A549 (cell line): ENCODE data around the gene TMEM106C. TPM values are rescaled to one million over a fixed set of nuclear protein-coding genes. Genes with fewer than 3 reads are reported as not detected.

ENCODE experiments used
- ATAC-seq, 2 experiments: fragments of 200-7000 bp in 1 of 2; fragments of >200 bp in 1 of 2; cut with Nextera tagmentation in 1 of 2; cut with Tn5 transposase in 1 of 2; 3 replicates each; pipeline versions ENCODE4 v1.8.0 to v1.9.1; 2018 to 2020; ENCODE audit warnings: mild to moderate bottlenecking in 1 of 2, moderate library complexity in 1 of 2
- CTCF ChIA-PET: fragments of 300-600 bp; sonication (Branson Sonifier 250); formaldehyde crosslinking; extraction: SDS; loops from one replicate; lab custom pipeline; 2021; ENCODE audit warnings: antibody characterized with exemption, inconsistent platforms; lab: Yijun Ruan, JAX
- POLR2A ChIA-PET: fragments of 350-600 bp; formaldehyde crosslinking; extraction: SDS; loops from one replicate; lab custom pipeline; 2021; ENCODE audit warnings: antibody characterized with exemption, inconsistent platforms; lab: Yijun Ruan, JAX
- DNase-seq, 2 experiments: peaks; one replicate each; pipeline versions ENCODE4 v3.0.0 to v3.0.0-alpha.2; 2011 to 2016; ENCODE audit warnings: low read depth in 1 of 2, low spot score in 1 of 2
- FAIRE-seq: peaks from 2 replicates; lab custom pipeline; 2011; peaks lifted over from hg19 to GRCh38; lab: Jason Lieb, UNC
- H3K27ac ChIP-seq, 2 experiments: fragments of >200 bp; sonication (Bioruptor Twin); formaldehyde crosslinking; 3 replicates each; pipeline ENCODE4 v1.5.1; 2016 to 2017
- H3K4me1 ChIP-seq: fragments of >200 bp; sonication (Bioruptor Twin); formaldehyde crosslinking; 3 replicates; pipeline ENCODE4 v1.6.1; 2016
- H3K4me2 ChIP-seq: fragments of >200 bp; sonication (Bioruptor Twin); formaldehyde crosslinking; 3 replicates; pipeline ENCODE4 v1.6.1; 2016
- H3K4me3 ChIP-seq: fragments of >200 bp; sonication (Bioruptor Twin); formaldehyde crosslinking; 3 replicates; pipeline ENCODE4 v1.5.1; 2016
- H3K9me3 ChIP-seq: fragments of >200 bp; sonication (Bioruptor Twin); formaldehyde crosslinking; 3 replicates; pipeline ENCODE4 v1.6.1; 2016
- BHLHE40 ChIP-seq: IDR thresholded peaks from 2 replicates; pipeline ENCODE4 v1.6.1; 2012; ENCODE audit warnings: low read depth, low read length, inconsistent platforms
- CHD2 ChIP-seq: fragments of 150-350 bp; IDR thresholded peaks from 2 replicates; pipeline ENCODE4 v1.6.1; 2014; ENCODE audit warnings: low read length; ENCODE audit not compliant: partially characterized antibody
- EHF ChIP-seq: fragments of 250-450 bp; sonication (Bioruptor Pico); IDR thresholded peaks from 2 replicates; pipeline ENCODE4 v1.5.0; 2020; ENCODE audit warnings: mild to moderate bottlenecking
- EHMT2 ChIP-seq: fragments of 200-600 bp; sonication (generic); IDR thresholded peaks from 2 replicates; pipeline ENCODE4 v1.6.1; 2016; ENCODE audit warnings: antibody characterized with exemption, low read depth, mild to moderate bottlenecking, moderate library complexity
- ESRRA ChIP-seq: fragments of 150-350 bp; IDR thresholded peaks from 2 replicates; pipeline ENCODE4 v1.6.1; 2014; ENCODE audit warnings: mild to moderate bottlenecking, low read length, borderline replicate concordance
- FOSL2 ChIP-seq, 2 experiments: fragments of 450-650 bp in 1 of 2; fragments of >200 bp in 1 of 2; sonication (Bioruptor Twin) in 1 of 2; formaldehyde crosslinking; IDR thresholded peaks; 2 replicates each; pipeline versions ENCODE4 v1.5.0 to v1.6.1; 2016 to 2020; ENCODE audit warnings: mild to moderate bottlenecking in 1 of 2, moderate library complexity in 1 of 2
- FOXS1 ChIP-seq: fragments of 250-450 bp; sonication (Bioruptor Pico); IDR thresholded peaks from 2 replicates; pipeline ENCODE4 v1.5.0; 2020; ENCODE audit warnings: mild to moderate bottlenecking, moderate library complexity
- GATA3 ChIP-seq: IDR thresholded peaks from 2 replicates; pipeline ENCODE4 v1.6.1; 2012; ENCODE audit warnings: borderline replicate concordance
- HDAC2 ChIP-seq: fragments of 200-600 bp; sonication (generic); IDR thresholded peaks from 2 replicates; pipeline ENCODE4 v1.6.1; 2016
- HEYL ChIP-seq: fragments of 250-450 bp; sonication (Bioruptor Pico); IDR thresholded peaks from 2 replicates; pipeline ENCODE4 v1.8.0; 2021; ENCODE audit warnings: mild to moderate bottlenecking, moderate library complexity
- HOXB5 ChIP-seq: fragments of 250-450 bp; sonication (Bioruptor Pico); IDR thresholded peaks from 2 replicates; pipeline ENCODE4 v1.5.0; 2020; ENCODE audit warnings: mild to moderate bottlenecking, moderate library complexity
- MAFK ChIP-seq: fragments of 450-650 bp; IDR thresholded peaks from 2 replicates; pipeline ENCODE4 v1.6.1; 2014; ENCODE audit not compliant: partially characterized antibody
- MYC ChIP-seq: IDR thresholded peaks from 2 replicates; pipeline ENCODE4 v1.6.1; 2012; ENCODE audit warnings: mild to moderate bottlenecking, inconsistent platforms, low read length, improper control_type of control experiment, borderline replicate concordance
- POLR2A ChIP-seq: IDR thresholded peaks from 2 replicates; pipeline ENCODE4 v1.6.1; 2012; ENCODE audit warnings: mild to moderate bottlenecking, low read length
- POLR2AphosphoS2 ChIP-seq: conservative IDR thresholded peaks from 2 replicates; pipeline ENCODE4 v1.6.1; 2012; ENCODE audit warnings: low read length, improper control_type of control experiment, inconsistent platforms
- RAD21 ChIP-seq, 2 experiments: fragments of >200 bp in 1 of 2; sonication (Bioruptor Twin) in 1 of 2; formaldehyde crosslinking in 1 of 2; IDR thresholded peaks in 1 of 2; conservative IDR thresholded peaks in 1 of 2; 2 replicates in 1 of 2; 3 replicates in 1 of 2; pipeline ENCODE4 v1.6.1; 2012 to 2018; ENCODE audit warnings: inconsistent platforms in 1 of 2
- RCOR1 ChIP-seq: fragments of 150-350 bp; IDR thresholded peaks from 2 replicates; pipeline ENCODE4 v1.6.1; 2014; ENCODE audit warnings: antibody characterized with exemption, low read length, low read depth
- RNF2 ChIP-seq: fragments of 200-600 bp; sonication (generic); IDR thresholded peaks from 2 replicates; pipeline ENCODE4 v1.6.1; 2016; ENCODE audit warnings: low read depth, mild to moderate bottlenecking, antibody characterized with exemption, moderate library complexity, borderline replicate concordance
- TP53 ChIP-seq: fragments of 250-450 bp; sonication (Bioruptor Pico); IDR thresholded peaks from 2 replicates; pipeline ENCODE4 v1.5.0; 2021; ENCODE audit warnings: mild to moderate bottlenecking, moderate library complexity
- ZC3H11A ChIP-seq: fragments of 450-650 bp; IDR thresholded peaks from 2 replicates; pipeline ENCODE4 v1.6.1; 2014; ENCODE audit warnings: antibody characterized with exemption, mild to moderate bottlenecking
- ZSCAN20 ChIP-seq: fragments of 250-450 bp; sonication (Bioruptor Pico); IDR thresholded peaks from 2 replicates; pipeline ENCODE4 v1.8.0; 2022; ENCODE audit warnings: mild to moderate bottlenecking, moderate library complexity
- WGBS: methylation state at CpG from one replicate; pipeline ENCODE4 v1.1.6; 2017; ENCODE audit errors: missing lambda C conversion rate; 5-methylcytosine and 5-hydroxymethylcytosine counted together
- polyA plus RNA-seq, 4 experiments: library from polyadenylated mRNA; depleted of rRNA in 3 of 4; stranded (reverse); fragments of >200 nt; fragmentation: RNase III in 1 of 4; extraction: RNeasy Plus Mini Kit Qiagen cat#74134 plus additional on column Dnase treatment in 1 of 4; gene quantifications; 2 replicates in 3 of 4; 3 replicates in 1 of 4; pipeline ENCODE4 v1.2.3, GENCODE V29; 2011 to 2017
- TF ChIP-seq, protein P1 (sequence below): fragments of >200 bp; sonication (Bioruptor Twin); formaldehyde crosslinking; IDR thresholded peaks from 3 replicates; pipeline ENCODE4 v1.6.1; 2016
- TF ChIP-seq, protein P2 (sequence below): fragments of >200 bp; sonication (Bioruptor Twin); formaldehyde crosslinking; IDR thresholded peaks from 2 replicates; pipeline ENCODE4 v1.6.1; 2016

TMEM106C gene
- polyA plus RNA-seq, 2 of the 4 experiments (the other 2 are of a cell fraction) = 166 to 236 TPM

DNA sequence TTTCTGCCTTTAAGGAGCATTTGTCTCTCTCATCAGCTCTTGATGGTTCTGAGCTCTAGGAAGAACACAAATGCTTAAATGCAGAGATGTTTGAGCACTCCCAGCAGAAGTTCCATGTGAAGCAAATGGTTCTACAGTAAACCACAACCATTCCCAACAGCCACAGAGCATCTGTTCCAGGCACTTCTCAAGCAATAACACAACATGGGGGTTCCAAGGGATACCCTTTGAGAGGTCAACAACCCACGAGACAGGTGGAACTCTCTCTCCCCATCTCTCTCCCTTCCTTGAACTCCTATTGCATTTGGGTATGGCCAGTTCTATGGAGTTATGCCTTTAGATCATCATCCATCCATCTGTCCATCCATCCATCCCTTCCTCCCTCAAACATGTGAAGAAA, 46.1 kb downstream of the TMEM106C start:
- FAIRE-seq = no peak
- DNase-seq = no peak
- Histone ChIP-seq H3K9me3 (no peaks in the 10 kb centered on the region), H3K4me2 (no peak overlapping the region)
- WGBS = 0% methylated on average over 1 of the region's 1 CpG
- TF ChIP-seq, protein P1, sequence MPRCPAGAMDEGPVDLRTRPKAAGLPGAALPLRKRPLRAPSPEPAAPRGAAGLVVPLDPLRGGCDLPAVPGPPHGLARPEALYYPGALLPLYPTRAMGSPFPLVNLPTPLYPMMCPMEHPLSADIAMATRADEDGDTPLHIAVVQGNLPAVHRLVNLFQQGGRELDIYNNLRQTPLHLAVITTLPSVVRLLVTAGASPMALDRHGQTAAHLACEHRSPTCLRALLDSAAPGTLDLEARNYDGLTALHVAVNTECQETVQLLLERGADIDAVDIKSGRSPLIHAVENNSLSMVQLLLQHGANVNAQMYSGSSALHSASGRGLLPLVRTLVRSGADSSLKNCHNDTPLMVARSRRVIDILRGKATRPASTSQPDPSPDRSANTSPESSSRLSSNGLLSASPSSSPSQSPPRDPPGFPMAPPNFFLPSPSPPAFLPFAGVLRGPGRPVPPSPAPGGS = no peak
- TF ChIP-seq ESRRA = no peak
- no peak for TF ChIP-seq RAD21 (conservative IDR thresholded peaks at IDR 0.05 in 1 of 2, IDR thresholded peaks at IDR 0.05 in 1 of 2)
- no peak for TF ChIP-seq CHD2
- TF ChIP-seq MYC = no peak
- no peak for TF ChIP-seq EHMT2
- TF ChIP-seq GATA3 = no peak
- no peak for TF ChIP-seq POLR2AphosphoS2
- no peak for TF ChIP-seq HEYL
- TF ChIP-seq HDAC2 = no peak
- TF ChIP-seq FOSL2 (IDR thresholded peaks at IDR 0.05) = no peak
- TF ChIP-seq FOSL2 (CRISPR knock-in tag; IDR thresholded peaks at IDR 0.05) = no peak
- TF ChIP-seq ZC3H11A = no peak
- TF ChIP-seq, all 56 proteins: peak for 0
- Histone ChIP-seq H3K4me3 (no peak overlapping the region), H3K27ac (no peak overlapping the region), H3K4me1 (peaks cover 1% of the 10 kb centered on the region; the same call in 2 of the 3 replicates)
- CTCF ChIA-PET = interaction anchor here (1.4 kb wide), 1 partner anchor 19 kb away, joined by 3 read pairs; no protein-coding TSS in a partner anchor
- no peak for ATAC-seq
- POLR2A ChIA-PET = no interaction called here

DNA sequence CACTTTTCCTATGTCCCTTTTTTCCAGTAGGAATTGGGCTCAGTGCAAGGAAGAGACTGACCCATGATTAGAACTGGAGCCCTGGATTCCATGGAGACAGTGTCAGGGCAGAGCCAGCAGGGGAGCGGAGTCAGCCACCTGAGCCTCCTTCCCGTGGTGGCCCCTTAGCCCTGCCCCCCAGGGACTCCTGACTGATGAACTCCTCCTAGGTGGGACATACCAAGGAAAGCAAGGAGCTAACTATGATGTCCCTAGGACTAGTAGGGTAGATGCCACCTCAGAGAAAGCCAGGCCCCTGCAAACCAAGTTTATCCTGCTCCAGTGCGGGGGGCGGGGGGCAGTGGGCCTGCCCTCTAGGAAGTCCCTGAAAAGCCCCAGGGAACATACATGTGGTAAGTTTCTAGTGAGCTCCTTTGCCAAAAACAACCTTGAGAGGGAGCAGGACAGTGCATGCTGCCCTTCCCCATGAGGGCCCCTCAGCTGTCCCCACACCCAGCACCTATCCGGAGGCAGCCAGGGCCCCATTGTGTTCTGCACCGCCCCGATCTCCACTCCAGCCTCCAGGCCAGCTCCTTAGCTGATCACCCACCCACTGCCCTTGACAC, 47.1 kb downstream of the TMEM106C start:
- FAIRE-seq = no peak
- POLR2A ChIA-PET = no interaction called here
- Histone ChIP-seq H3K4me1 (no peaks in the 10 kb centered on the region), H3K4me3 (no peak overlapping the region), H3K4me2 (no peak overlapping the region), H3K27ac (no peak overlapping the region), H3K9me3 (no peaks in the 10 kb centered on the region)
- TF ChIP-seq HOXB5 (CRISPR knock-in tag) = no peak
- no peak for TF ChIP-seq RCOR1
- no peak for TF ChIP-seq RNF2
- TF ChIP-seq, protein P1 = no peak
- no peak for TF ChIP-seq POLR2A
- TF ChIP-seq MAFK = no peak
- TF ChIP-seq ESRRA = no peak
- peak; percentile 13 to 27; a peak in 1 of 6 replicates for ATAC-seq
- WGBS = 54% methylated on average over 5 of the region's 7 CpGs
- DNase-seq = no peak
- CTCF ChIA-PET = interaction anchor here (1.0 to 1.4 kb wide), 3 partner anchors 8 to 608 kb away, joined by 3 to 4 read pairs (median 4); no protein-coding TSS in a partner anchor

DNA sequence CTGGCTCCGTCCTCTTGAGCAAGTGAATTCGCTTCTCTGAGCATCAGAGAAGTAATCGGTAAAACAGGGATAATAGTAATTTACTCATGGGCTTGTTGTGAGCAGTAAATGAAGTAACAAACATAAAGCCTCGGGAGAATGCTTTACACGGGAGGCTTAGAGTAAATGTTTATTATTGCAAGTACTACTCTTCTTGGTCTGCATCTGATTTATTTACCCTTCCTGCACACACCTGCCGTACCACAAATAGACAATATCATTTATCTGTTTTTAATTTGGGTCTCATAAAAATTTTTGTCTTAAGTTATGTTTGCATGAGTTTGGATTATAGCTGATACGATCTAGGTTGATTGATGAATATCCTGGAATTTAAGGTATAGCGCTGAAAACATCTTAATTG, 48.7 kb downstream of the TMEM106C start:
- H3K4me3 ChIP-seq = no peak overlapping the region
- H3K9me3 ChIP-seq = no peaks in the 10 kb centered on the region
- ChIA-PET POLR2A (no interaction called here), CTCF (interaction anchor here (1.1 kb wide), 1 partner anchor 49 kb away, joined by 3 read pairs; the partner anchor contains the start of gene TMEM106C)
- ATAC-seq (no peak), DNase-seq (no peak), FAIRE-seq (no peak)
- TF ChIP-seq, protein P1 = no peak
- TF ChIP-seq MYC (no peak), EHF (CRISPR knock-in tag) (no peak), FOXS1 (CRISPR knock-in tag) (no peak), ZSCAN20 (CRISPR knock-in tag) (no peak), BHLHE40 (no peak), TP53 (CRISPR knock-in tag) (no peak)
- TF ChIP-seq, protein P2, sequence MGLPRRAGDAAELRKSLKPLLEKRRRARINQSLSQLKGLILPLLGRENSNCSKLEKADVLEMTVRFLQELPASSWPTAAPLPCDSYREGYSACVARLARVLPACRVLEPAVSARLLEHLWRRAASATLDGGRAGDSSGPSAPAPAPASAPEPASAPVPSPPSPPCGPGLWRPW = no peak
- H3K4me1 ChIP-seq = no peaks in the 10 kb centered on the region
- no peak overlapping the region for H3K27ac ChIP-seq
- no peak overlapping the region for H3K4me2 ChIP-seq
- WGBS = 59% methylated on average over 8 of the region's 8 CpGs
